GM23338 (cell line): ENCODE measurements around the gene COL18A1. TPM values are rescaled to one million over a fixed set of nuclear protein-coding genes. Genes with fewer than 3 reads are reported as not detected.

ENCODE experiments used
- ATAC-seq: fragments of 200-7000 bp; cut with Tn5 transposase; 3 replicates; pipeline ENCODE4 v1.9.1; 2020
- DNase-seq: peaks from one replicate; pipeline ENCODE4 v3.0.0-alpha.2; 2015; ENCODE audit warnings: low spot score
- H2AFZ ChIP-seq: fragments of 200-600 bp; sonication (generic); 2 replicates; pipeline ENCODE4 v1.8.0; 2016; ENCODE audit warnings: antibody characterized with exemption, mild to moderate bottlenecking, moderate library complexity
- H3F3A ChIP-seq: fragments of 200-600 bp; sonication (generic); replicated peaks from 2 replicates; pipeline ENCODE4 v1.8.0; 2017; ENCODE audit warnings: antibody characterized with exemption, mixed run types, low read depth
- H3K27ac ChIP-seq: fragments of 200-600 bp; sonication (generic); 2 replicates; pipeline ENCODE4 v1.6.1; 2016; ENCODE audit warnings: low read depth
- H3K27me3 ChIP-seq: fragments of 200-600 bp; sonication (generic); 2 replicates; pipeline ENCODE4 v1.8.0; 2016; ENCODE audit warnings: mild to moderate bottlenecking, mixed run types, moderate library complexity; ENCODE audit not compliant: insufficient read depth
- H3K36me3 ChIP-seq: fragments of 200-600 bp; sonication (generic); 2 replicates; pipeline ENCODE4 v1.8.0; 2016; ENCODE audit warnings: mild to moderate bottlenecking; ENCODE audit not compliant: insufficient read depth
- H3K4me1 ChIP-seq: fragments of 200-600 bp; sonication (generic); 2 replicates; pipeline ENCODE4 v1.8.0; 2016; ENCODE audit warnings: mild to moderate bottlenecking, moderate library complexity; ENCODE audit not compliant: insufficient read depth
- H3K4me2 ChIP-seq: fragments of 200-600 bp; sonication (generic); 2 replicates; pipeline ENCODE4 v1.7.1; 2017; ENCODE audit warnings: mixed run types
- H3K4me3 ChIP-seq: fragments of 200-600 bp; sonication (generic); 2 replicates; pipeline ENCODE4 v1.6.1; 2016; ENCODE audit warnings: mixed run types
- H3K79me2 ChIP-seq: fragments of 200-600 bp; sonication (generic); replicated peaks from 2 replicates; pipeline ENCODE4 v1.8.0; 2017; ENCODE audit warnings: mild to moderate bottlenecking; ENCODE audit not compliant: insufficient read depth
- H3K9me2 ChIP-seq: fragments of 200-600 bp; sonication (generic); 2 replicates; pipeline ENCODE4 v1.8.0; 2017; ENCODE audit not compliant: insufficient read depth
- H4K20me1 ChIP-seq: fragments of 200-600 bp; sonication (generic); replicated peaks from 2 replicates; pipeline ENCODE4 v1.8.0; 2017; ENCODE audit warnings: mild to moderate bottlenecking; ENCODE audit not compliant: insufficient read depth
- H3K27ac Mint-ChIP-seq: 2 replicates; pipeline ENCODE4 v1.8.0; 2020; ENCODE audit warnings: inconsistent platforms, mild to moderate bottlenecking, moderate library complexity, mixed read lengths
- H3K27me3 Mint-ChIP-seq: 3 replicates; pipeline ENCODE4 v1.8.0; 2022; ENCODE audit warnings: low read depth, mild to moderate bottlenecking, moderate library complexity, mixed read lengths, inconsistent platforms; ENCODE audit not compliant: insufficient read depth, poor library complexity
- H3K36me3 Mint-ChIP-seq: 3 replicates; pipeline ENCODE4 v1.8.0; 2021; ENCODE audit warnings: low read depth, mild to moderate bottlenecking, inconsistent platforms, moderate library complexity, mixed read lengths
- H3K4me1 Mint-ChIP-seq: 3 replicates; pipeline ENCODE4 v1.8.0; 2020; ENCODE audit warnings: mild to moderate bottlenecking, inconsistent platforms, mixed read lengths
- H3K4me3 Mint-ChIP-seq: 3 replicates; pipeline ENCODE4 v1.8.0; 2021; ENCODE audit warnings: moderate library complexity, mild to moderate bottlenecking, inconsistent platforms, mixed read lengths
- H3K9me3 Mint-ChIP-seq: 3 replicates; pipeline ENCODE4 v1.8.0; 2020; ENCODE audit warnings: moderate library complexity, mild to moderate bottlenecking, inconsistent platforms, mixed read lengths
- CREB1 ChIP-seq: fragments of 250-450 bp; sonication (Bioruptor Pico); IDR thresholded peaks from 2 replicates; pipeline ENCODE4 v1.5.0; 2020; ENCODE audit warnings: low read depth, mild to moderate bottlenecking, moderate library complexity
- JUNB ChIP-seq: IDR thresholded peaks from one replicate; pipeline ENCODE4 v1.6.1; 2016; ENCODE audit warnings: antibody characterized with exemption; ENCODE audit not compliant: unreplicated experiment
- ZNF114 ChIP-seq: fragments of 250-450 bp; sonication (Bioruptor Pico); IDR thresholded peaks from 2 replicates; pipeline ENCODE4 v1.5.0; 2020; ENCODE audit warnings: mild to moderate bottlenecking, moderate library complexity
- ZNF331 ChIP-seq: fragments of 250-450 bp; sonication (Bioruptor Pico); IDR thresholded peaks from 2 replicates; pipeline ENCODE4 v1.5.0; 2020; ENCODE audit warnings: low read depth, mild to moderate bottlenecking, moderate library complexity
- polyA plus RNA-seq: library from polyadenylated mRNA; unstranded; fragments of >200 nt; fragmentation: Nextera tagmentation; extraction: Ambion mirVana; gene quantifications from 2 replicates; pipeline ENCODE4 v1.2.1, GENCODE V29; 2016
- total RNA-seq: library from RNA; depleted of rRNA; stranded (reverse); fragments of >200 nt; shearing (Covaris generic); gene quantifications from 2 replicates; pipeline ENCODE4 v1.2.3, GENCODE V29; 2014
- TF ChIP-seq, protein P1 (sequence below): IDR thresholded peaks from one replicate; pipeline ENCODE4 v1.6.1; 2018; ENCODE audit warnings: antibody characterized with exemption; ENCODE audit not compliant: unreplicated experiment
- TF ChIP-seq, protein P2 (sequence below): IDR thresholded peaks from 2 replicates; pipeline ENCODE4 v1.6.1; 2016; ENCODE audit warnings: antibody characterized with exemption
- TF ChIP-seq, protein P3 (sequence below): fragments of 250-450 bp; sonication (Bioruptor Pico); IDR thresholded peaks from 2 replicates; pipeline ENCODE4 v1.5.0; 2020; ENCODE audit warnings: mild to moderate bottlenecking, moderate library complexity

Gene COL18A1
- total and polyA plus RNA-seq, 2 experiments from 2014 or later: 38.4 to 430 TPM

DNA sequence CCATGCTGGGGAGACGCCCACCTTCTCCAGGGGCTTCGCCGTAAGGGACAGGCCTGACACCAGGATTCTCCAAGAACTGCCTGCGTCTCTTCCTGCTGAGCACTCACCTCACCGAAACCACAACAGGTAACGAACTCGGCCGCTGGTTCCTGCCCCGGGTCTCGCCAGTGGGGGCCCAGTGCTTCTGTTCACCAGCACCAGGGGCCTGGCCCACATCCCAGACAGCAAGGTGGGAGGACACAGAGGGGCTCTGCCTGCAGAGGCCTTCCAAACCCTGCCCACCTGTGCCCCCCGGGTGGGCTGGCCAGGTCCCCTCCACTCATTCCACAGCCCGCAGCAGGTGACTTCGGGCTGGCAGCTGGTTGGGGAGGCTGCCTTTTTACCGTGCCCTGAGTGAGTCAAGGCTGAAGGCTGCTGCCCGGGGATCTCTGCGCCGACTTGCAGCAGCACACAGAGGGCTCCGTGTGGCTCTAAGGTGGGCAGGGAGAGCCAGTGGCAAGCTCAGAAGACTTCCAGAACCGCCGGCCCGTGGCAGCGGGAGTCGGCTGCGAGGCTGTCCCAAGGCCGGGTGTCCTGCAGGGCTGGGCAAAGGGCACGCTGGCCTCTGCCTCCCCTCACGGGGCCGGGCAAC lies 14.7 kb upstream of the COL18A1 start:
- no peaks in the 10 kb centered on the region for H3K4me1 ChIP-seq
- H3K27me3 ChIP-seq: no peaks in the 10 kb centered on the region
- no peaks in the 10 kb centered on the region for H3K9me2 ChIP-seq
- no peaks in the 10 kb centered on the region for H3K79me2 ChIP-seq
- H3K36me3 ChIP-seq: no peaks in the 10 kb centered on the region
- no peak overlapping the region for H3K27ac ChIP-seq
- H3K9me3 Mint-ChIP-seq: no peaks in the 10 kb centered on the region; the same call in 2 of the 3 replicates
- TF ChIP-seq ZNF114 (CRISPR knock-in tag): no peak
- TF ChIP-seq, protein P1, sequence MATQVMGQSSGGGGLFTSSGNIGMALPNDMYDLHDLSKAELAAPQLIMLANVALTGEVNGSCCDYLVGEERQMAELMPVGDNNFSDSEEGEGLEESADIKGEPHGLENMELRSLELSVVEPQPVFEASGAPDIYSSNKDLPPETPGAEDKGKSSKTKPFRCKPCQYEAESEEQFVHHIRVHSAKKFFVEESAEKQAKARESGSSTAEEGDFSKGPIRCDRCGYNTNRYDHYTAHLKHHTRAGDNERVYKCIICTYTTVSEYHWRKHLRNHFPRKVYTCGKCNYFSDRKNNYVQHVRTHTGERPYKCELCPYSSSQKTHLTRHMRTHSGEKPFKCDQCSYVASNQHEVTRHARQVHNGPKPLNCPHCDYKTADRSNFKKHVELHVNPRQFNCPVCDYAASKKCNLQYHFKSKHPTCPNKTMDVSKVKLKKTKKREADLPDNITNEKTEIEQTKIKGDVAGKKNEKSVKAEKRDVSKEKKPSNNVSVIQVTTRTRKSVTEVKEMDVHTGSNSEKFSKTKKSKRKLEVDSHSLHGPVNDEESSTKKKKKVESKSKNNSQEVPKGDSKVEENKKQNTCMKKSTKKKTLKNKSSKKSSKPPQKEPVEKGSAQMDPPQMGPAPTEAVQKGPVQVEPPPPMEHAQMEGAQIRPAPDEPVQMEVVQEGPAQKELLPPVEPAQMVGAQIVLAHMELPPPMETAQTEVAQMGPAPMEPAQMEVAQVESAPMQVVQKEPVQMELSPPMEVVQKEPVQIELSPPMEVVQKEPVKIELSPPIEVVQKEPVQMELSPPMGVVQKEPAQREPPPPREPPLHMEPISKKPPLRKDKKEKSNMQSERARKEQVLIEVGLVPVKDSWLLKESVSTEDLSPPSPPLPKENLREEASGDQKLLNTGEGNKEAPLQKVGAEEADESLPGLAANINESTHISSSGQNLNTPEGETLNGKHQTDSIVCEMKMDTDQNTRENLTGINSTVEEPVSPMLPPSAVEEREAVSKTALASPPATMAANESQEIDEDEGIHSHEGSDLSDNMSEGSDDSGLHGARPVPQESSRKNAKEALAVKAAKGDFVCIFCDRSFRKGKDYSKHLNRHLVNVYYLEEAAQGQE: no peak
- TF ChIP-seq ZNF331 (CRISPR knock-in tag): no peak
- no peak for TF ChIP-seq CREB1 (CRISPR knock-in tag)
- TF ChIP-seq, protein P2, sequence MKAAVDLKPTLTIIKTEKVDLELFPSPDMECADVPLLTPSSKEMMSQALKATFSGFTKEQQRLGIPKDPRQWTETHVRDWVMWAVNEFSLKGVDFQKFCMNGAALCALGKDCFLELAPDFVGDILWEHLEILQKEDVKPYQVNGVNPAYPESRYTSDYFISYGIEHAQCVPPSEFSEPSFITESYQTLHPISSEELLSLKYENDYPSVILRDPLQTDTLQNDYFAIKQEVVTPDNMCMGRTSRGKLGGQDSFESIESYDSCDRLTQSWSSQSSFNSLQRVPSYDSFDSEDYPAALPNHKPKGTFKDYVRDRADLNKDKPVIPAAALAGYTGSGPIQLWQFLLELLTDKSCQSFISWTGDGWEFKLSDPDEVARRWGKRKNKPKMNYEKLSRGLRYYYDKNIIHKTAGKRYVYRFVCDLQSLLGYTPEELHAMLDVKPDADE: no peak
- no peak for TF ChIP-seq JUNB
- TF ChIP-seq, protein P3, sequence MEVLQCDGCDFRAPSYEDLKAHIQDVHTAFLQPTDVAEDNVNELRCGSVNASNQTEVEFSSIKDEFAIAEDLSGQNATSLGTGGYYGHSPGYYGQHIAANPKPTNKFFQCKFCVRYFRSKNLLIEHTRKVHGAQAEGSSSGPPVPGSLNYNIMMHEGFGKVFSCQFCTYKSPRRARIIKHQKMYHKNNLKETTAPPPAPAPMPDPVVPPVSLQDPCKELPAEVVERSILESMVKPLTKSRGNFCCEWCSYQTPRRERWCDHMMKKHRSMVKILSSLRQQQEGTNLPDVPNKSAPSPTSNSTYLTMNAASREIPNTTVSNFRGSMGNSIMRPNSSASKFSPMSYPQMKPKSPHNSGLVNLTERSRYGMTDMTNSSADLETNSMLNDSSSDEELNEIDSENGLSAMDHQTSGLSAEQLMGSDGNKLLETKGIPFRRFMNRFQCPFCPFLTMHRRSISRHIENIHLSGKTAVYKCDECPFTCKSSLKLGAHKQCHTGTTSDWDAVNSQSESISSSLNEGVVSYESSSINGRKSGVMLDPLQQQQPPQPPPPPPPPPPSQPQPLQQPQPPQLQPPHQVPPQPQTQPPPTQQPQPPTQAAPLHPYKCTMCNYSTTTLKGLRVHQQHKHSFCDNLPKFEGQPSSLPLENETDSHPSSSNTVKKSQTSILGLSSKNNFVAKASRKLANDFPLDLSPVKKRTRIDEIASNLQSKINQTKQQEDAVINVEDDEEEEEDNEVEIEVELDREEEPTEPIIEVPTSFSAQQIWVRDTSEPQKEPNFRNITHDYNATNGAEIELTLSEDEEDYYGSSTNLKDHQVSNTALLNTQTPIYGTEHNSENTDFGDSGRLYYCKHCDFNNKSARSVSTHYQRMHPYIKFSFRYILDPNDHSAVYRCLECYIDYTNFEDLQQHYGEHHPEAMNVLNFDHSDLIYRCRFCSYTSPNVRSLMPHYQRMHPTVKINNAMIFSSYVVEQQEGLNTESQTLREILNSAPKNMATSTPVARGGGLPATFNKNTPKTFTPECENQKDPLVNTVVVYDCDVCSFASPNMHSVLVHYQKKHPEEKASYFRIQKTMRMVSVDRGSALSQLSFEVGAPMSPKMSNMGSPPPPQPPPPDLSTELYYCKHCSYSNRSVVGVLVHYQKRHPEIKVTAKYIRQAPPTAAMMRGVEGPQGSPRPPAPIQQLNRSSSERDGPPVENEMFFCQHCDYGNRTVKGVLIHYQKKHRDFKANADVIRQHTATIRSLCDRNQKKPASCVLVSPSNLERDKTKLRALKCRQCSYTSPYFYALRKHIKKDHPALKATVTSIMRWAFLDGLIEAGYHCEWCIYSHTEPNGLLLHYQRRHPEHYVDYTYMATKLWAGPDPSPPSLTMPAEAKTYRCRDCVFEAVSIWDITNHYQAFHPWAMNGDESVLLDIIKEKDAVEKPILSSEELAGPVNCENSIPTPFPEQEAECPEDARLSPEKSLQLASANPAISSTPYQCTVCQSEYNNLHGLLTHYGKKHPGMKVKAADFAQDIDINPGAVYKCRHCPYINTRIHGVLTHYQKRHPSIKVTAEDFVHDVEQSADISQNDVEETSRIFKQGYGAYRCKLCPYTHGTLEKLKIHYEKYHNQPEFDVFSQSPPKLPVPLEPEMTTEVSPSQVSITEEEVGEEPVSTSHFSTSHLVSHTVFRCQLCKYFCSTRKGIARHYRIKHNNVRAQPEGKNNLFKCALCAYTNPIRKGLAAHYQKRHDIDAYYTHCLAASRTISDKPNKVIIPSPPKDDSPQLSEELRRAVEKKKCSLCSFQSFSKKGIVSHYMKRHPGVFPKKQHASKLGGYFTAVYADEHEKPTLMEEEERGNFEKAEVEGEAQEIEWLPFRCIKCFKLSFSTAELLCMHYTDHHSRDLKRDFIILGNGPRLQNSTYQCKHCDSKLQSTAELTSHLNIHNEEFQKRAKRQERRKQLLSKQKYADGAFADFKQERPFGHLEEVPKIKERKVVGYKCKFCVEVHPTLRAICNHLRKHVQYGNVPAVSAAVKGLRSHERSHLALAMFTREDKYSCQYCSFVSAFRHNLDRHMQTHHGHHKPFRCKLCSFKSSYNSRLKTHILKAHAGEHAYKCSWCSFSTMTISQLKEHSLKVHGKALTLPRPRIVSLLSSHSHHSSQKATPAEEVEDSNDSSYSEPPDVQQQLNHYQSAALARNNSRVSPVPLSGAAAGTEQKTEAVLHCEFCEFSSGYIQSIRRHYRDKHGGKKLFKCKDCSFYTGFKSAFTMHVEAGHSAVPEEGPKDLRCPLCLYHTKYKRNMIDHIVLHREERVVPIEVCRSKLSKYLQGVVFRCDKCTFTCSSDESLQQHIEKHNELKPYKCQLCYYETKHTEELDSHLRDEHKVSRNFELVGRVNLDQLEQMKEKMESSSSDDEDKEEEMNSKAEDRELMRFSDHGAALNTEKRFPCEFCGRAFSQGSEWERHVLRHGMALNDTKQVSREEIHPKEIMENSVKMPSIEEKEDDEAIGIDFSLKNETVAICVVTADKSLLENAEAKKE (CRISPR knock-in tag): no peak
- H4K20me1 ChIP-seq: no peaks in the 10 kb centered on the region
- no peak overlapping the region for H3K4me3 ChIP-seq
- no peaks in the 10 kb centered on the region for H3F3A ChIP-seq
- no peak overlapping the region for H3K4me3 Mint-ChIP-seq
- no peak for DNase-seq
- no peak overlapping the region for H3K27ac Mint-ChIP-seq
- ATAC-seq: peak; percentile 16
- H3K4me2 ChIP-seq: no peak overlapping the region
- peaks cover 17% of the 10 kb centered on the region for H3K27me3 Mint-ChIP-seq
- peaks cover 9% of the 10 kb centered on the region; the same call in 2 of the 3 replicates for H3K4me1 Mint-ChIP-seq
- no peaks in the 10 kb centered on the region for H3K36me3 Mint-ChIP-seq
- no peak overlapping the region; the same call in 1 of the 2 replicates for H2AFZ ChIP-seq
